Measurements from ENCODE around the gene COA7. TPM values are rescaled to one million over a fixed set of nuclear protein-coding genes. Genes with fewer than 3 reads are reported as not detected.

Gene COA7
- total RNA-seq, 1 donor from 2014 or later, result 13.0 TPM

- no peaks in the 10 kb centered on the region for H3K36me3 ChIP-seq (ENCODE audit: control insufficient read depth, insufficient read depth, low read length)
- no peak for TF ChIP-seq CTCF (IDR thresholded peaks at IDR 0.05; ENCODE audit: insufficient read depth, low read length, poor library complexity, severe bottlenecking)
- no peak overlapping the region for H3K4me3 ChIP-seq (ENCODE audit: low read depth, low read length)
- peaks cover 14% of the 10 kb centered on the region for H3K27me3 ChIP-seq (ENCODE audit: control insufficient read depth, insufficient read depth, low read length)
- no peak for DNase-seq (ENCODE audit: low read depth)
Observed at GRCh38 chr1:52635321-52636089, 62.6 kb downstream of the COA7 start.

Other genes starting within 250 kb of the COA7 start
- gene TUT4, start 145.3 kb downstream of the COA7 start, total RNA-seq, result 32.1 and 32.5 TPM in 2 replicates
- gene GPX7, start 96.0 kb downstream of the COA7 start, total RNA-seq, result 33.1 and 52.8 TPM in 2 replicates
- gene SHISAL2A, start 65.2 kb downstream of the COA7 start, total RNA-seq, result not detected in 2 replicates
- gene ZYG11B, start 28.1 kb upstream of the COA7 start, total RNA-seq, result 23.5 and 25.2 TPM in 2 replicates
- 0.21 and 0.50 TPM in 2 replicates for gene ZYG11A, start 144.4 kb upstream of the COA7 start, total RNA-seq
- 39.1 and 50.8 TPM in 2 replicates for gene ECHDC2, start 223.4 kb upstream of the COA7 start, total RNA-seq
- gene SCP2, start 228.9 kb upstream of the COA7 start, total RNA-seq, result 49.2 and 63.8 TPM in 2 replicates

All from kidney epithelial cell (primary cell).